ENCODE data around the gene SETD2. TPM values are rescaled to one million over a fixed set of nuclear protein-coding genes. Genes with fewer than 3 reads are reported as not detected.
"Not testable (repeated sequence)": the region's sequence is repeated elsewhere in the genome, so short reads cannot be mapped to it uniquely, and the experiment has no call there.

Gene SETD2
- total RNA-seq, 1 donor: 121 TPM

DNA sequence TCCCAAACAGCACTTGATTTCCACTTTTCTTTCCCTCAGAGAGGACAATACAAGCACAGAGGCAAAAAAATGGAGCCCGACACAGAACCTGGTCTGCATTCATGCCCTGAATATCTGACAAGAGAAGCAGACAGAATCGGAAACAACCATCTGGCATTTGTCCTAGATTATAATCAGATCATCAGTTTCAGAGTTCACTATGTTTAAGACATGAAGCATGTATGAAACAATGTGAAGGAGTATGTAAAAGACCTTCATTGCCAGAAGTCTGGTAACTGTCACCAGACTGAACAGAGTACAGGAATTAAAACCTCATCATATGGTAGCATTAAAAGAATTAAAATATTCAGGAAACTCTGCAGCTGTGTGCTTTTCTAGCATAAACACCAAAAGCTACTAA is 65.0 kb downstream of the SETD2 start:
- Histone ChIP-seq H3K4me3 (ENCODE audit: low read length) (no peak overlapping the region), H3K27me3 (ENCODE audit: insufficient read depth, low read length) (no peaks in the 10 kb centered on the region), H3K9me3 (ENCODE audit: low read depth, low read length) (no peaks in the 10 kb centered on the region), H3K4me1 (ENCODE audit: insufficient read depth, low read length) (no peaks in the 10 kb centered on the region)

DNA sequence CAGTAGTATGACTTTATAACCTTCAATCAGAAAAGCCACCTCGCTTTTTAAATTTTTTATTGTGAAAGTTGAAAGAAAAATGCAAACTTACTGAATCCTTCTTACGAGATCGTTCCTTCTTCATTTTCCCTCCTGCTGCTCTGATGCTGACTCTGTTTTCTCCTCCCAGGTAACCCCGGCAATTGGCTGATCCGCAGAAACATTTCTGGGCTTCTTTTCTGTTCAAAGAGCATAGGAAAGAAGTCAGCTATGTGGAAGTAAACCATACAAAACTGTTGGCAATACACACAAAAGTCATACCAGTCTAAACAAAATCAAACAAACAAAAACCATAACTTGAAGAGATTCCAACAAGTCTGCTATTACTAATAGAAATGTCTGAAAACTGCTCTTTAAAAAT is 66.0 kb downstream of the SETD2 start:
- Histone ChIP-seq H3K4me1 (ENCODE audit: insufficient read depth, low read length) (no peaks in the 10 kb centered on the region), H3K27me3 (ENCODE audit: insufficient read depth, low read length) (no peaks in the 10 kb centered on the region), H3K4me3 (ENCODE audit: low read length) (no peak overlapping the region), H3K9me3 (ENCODE audit: low read depth, low read length) (no peaks in the 10 kb centered on the region)

GRCh38 chr3:47096959-47097358 is 67.0 kb downstream of the SETD2 start:
- no peaks in the 10 kb centered on the region for H3K9me3 ChIP-seq (ENCODE audit: low read depth, low read length)
- H3K27me3 ChIP-seq (ENCODE audit: insufficient read depth, low read length): no peaks in the 10 kb centered on the region
- no peaks in the 10 kb centered on the region for H3K4me1 ChIP-seq (ENCODE audit: insufficient read depth, low read length)
- H3K4me3 ChIP-seq (ENCODE audit: low read length): no peak overlapping the region

GRCh38 chr3:47092090-47092489 is 71.8 kb downstream of the SETD2 start:
- Histone ChIP-seq H3K4me3 (ENCODE audit: low read length) (no peak overlapping the region), H3K27me3 (ENCODE audit: insufficient read depth, low read length) (no peaks in the 10 kb centered on the region), H3K4me1 (ENCODE audit: insufficient read depth, low read length) (no peaks in the 10 kb centered on the region), H3K9me3 (ENCODE audit: low read depth, low read length) (no peaks in the 10 kb centered on the region)

- no peak overlapping the region for H3K4me3 ChIP-seq (ENCODE audit: low read length)
- H3K9me3 ChIP-seq (ENCODE audit: low read depth, low read length): no peaks in the 10 kb centered on the region
- H3K4me1 ChIP-seq (ENCODE audit: insufficient read depth, low read length): no peaks in the 10 kb centered on the region
- H3K27me3 ChIP-seq (ENCODE audit: insufficient read depth, low read length): no peaks in the 10 kb centered on the region
Observed at GRCh38 chr3:47089630-47090029, 74.3 kb downstream of the SETD2 start.

DNA sequence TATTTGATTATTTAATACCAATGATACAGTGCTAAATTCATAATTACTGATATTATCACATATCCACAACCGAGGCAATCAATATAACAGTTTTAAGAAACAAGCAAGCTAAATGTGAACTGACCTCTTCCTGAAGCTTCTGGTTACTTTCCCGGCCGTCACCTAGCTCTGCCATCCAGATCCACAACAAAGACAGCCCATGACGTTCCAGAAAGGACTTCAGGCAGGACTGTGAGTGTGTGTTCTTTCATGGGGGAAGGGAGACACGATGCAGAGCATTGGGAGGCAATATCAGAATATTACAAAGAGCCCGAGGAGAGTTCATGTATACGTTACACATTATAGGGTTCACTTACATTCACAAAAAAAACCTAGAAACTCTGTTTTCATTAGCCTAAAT is 77.8 kb downstream of the SETD2 start:
- Histone ChIP-seq H3K9me3 (ENCODE audit: low read depth, low read length) (no peaks in the 10 kb centered on the region), H3K4me3 (ENCODE audit: low read length) (no peak overlapping the region), H3K27me3 (ENCODE audit: insufficient read depth, low read length) (no peaks in the 10 kb centered on the region), H3K4me1 (ENCODE audit: insufficient read depth, low read length) (peaks cover 20% of the 10 kb centered on the region)

DNA sequence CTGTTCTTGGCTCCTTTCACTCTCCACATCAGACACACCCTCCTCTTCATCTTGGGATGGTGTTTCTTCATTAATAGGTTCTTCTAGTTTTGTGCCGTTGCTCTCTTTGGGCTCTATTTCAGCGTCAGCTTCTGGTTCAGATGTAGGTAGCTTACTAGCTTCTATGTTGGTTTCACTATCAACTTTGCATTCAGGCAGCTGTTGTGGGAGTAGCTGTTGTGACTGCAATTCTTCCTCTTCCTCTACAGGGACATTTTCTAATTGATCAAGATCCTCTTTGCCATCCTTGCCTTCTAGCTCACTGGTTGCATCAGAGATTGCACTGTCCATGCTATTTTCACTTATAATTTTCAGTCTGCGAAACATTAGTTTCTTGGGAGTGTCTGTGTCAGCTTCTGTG is 80.1 kb downstream of the SETD2 start:
- Histone ChIP-seq H3K9me3 (ENCODE audit: low read depth, low read length) (no peaks in the 10 kb centered on the region), H3K27me3 (ENCODE audit: insufficient read depth, low read length) (no peaks in the 10 kb centered on the region), H3K4me1 (ENCODE audit: insufficient read depth, low read length) (peaks cover 20% of the 10 kb centered on the region), H3K4me3 (ENCODE audit: low read length) (no peak overlapping the region)

DNA sequence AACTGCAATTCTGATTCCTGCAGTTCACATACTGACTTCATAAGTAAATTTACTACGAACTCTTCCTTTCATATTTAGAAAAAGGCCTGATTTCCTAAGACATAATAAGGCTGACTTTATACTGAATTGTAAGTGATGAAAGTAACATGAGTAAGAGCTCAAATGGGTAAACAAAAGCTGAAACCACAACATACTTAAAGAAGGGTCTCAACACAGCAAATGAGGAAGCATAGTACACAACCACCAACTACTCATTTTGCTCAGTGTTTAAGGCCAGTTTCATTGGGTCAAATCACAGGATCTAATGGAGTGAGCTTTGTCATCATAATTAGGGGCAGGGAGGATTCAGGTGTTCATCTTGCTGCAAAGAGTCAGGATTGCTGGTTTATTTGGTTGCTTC is 81.4 kb downstream of the SETD2 start:
- H3K9me3 ChIP-seq (ENCODE audit: low read depth, low read length): no peaks in the 10 kb centered on the region
- peaks cover 20% of the 10 kb centered on the region for H3K4me1 ChIP-seq (ENCODE audit: insufficient read depth, low read length)

DNA sequence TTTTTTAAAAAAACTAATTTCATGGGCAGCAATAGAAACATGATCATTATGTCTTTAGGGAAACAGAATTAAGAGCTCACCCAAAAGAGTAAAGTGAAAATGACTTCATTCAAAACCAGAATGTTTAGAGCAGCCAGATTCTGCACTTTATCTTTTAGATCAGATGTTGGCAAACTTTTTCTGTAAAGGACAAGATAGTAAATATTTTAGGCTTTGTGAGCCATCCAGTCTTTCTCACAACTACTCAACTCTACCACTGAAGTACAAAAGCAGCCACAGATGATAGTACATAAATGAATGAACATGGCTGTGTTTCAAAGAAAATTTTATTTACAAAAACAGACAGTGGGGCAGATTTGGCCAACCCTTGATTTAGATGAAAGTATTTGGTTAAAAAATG is 84.5 kb downstream of the SETD2 start:
- no peaks in the 10 kb centered on the region for H3K9me3 ChIP-seq (ENCODE audit: low read depth, low read length)
- no peaks in the 10 kb centered on the region for H3K27me3 ChIP-seq (ENCODE audit: insufficient read depth, low read length)
- H3K4me1 ChIP-seq (ENCODE audit: insufficient read depth, low read length): peaks cover 19% of the 10 kb centered on the region
- no peak overlapping the region for H3K4me3 ChIP-seq (ENCODE audit: low read length)

More for the DNA sequence above, 81.4 kb downstream of the SETD2 start:
- H3K27me3 ChIP-seq (ENCODE audit: insufficient read depth, low read length): no peaks in the 10 kb centered on the region
- H3K4me3 ChIP-seq (ENCODE audit: low read length): no peak overlapping the region

GRCh38 chr3:47073685-47074084 is 90.2 kb downstream of the SETD2 start:
- Histone ChIP-seq H3K4me3 (ENCODE audit: low read length) (no peak overlapping the region), H3K27me3 (ENCODE audit: insufficient read depth, low read length) (no peaks in the 10 kb centered on the region), H3K9me3 (ENCODE audit: low read depth, low read length) (no peaks in the 10 kb centered on the region), H3K4me1 (ENCODE audit: insufficient read depth, low read length) (no peaks in the 10 kb centered on the region)

DNA sequence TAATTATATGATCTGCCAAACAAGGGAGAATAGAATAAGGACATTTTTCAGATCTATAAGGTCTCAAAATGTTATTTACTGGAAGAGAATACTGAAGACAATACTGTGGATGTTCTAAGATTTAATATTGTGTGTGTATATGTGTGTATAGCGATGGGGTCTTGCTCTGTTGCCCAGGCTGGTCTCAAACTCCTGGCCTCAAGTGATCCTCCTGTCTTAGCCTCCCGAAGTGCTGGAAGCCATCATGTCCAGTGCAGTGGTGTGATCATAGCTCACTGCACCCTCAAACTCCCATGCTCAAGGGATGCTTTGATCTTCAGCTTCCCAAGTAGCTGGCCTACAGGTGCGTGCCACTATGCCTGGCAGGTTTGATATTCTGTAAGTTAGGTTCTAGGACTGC is 93.1 kb downstream of the SETD2 start:
- Histone ChIP-seq H3K27me3 (ENCODE audit: insufficient read depth, low read length) (no peaks in the 10 kb centered on the region), H3K4me1 (ENCODE audit: insufficient read depth, low read length) (no peaks in the 10 kb centered on the region), H3K9me3 (ENCODE audit: low read depth, low read length) (no peaks in the 10 kb centered on the region), H3K4me3 (ENCODE audit: low read length) (no peak overlapping the region)

- H3K27me3 ChIP-seq (ENCODE audit: insufficient read depth, low read length); H3K9me3 ChIP-seq (ENCODE audit: low read depth, low read length); H3K4me1 ChIP-seq (ENCODE audit: insufficient read depth, low read length); H3K4me3 ChIP-seq (ENCODE audit: low read length): not testable (repeated sequence)
Observed at GRCh38 chr3:47066259-47066658, 97.7 kb downstream of the SETD2 start.

- Histone ChIP-seq H3K4me3 (ENCODE audit: low read length) (no peak overlapping the region), H3K27me3 (ENCODE audit: insufficient read depth, low read length) (no peaks in the 10 kb centered on the region), H3K9me3 (ENCODE audit: low read depth, low read length) (no peaks in the 10 kb centered on the region), H3K4me1 (ENCODE audit: insufficient read depth, low read length) (no peaks in the 10 kb centered on the region)
Observed at GRCh38 chr3:47065681-47066080, 98.2 kb downstream of the SETD2 start.

- Histone ChIP-seq H3K4me3 (ENCODE audit: low read length) (no peak overlapping the region), H3K9me3 (ENCODE audit: low read depth, low read length) (no peaks in the 10 kb centered on the region), H3K4me1 (ENCODE audit: insufficient read depth, low read length) (no peaks in the 10 kb centered on the region), H3K27me3 (ENCODE audit: insufficient read depth, low read length) (no peaks in the 10 kb centered on the region)
Observed at GRCh38 chr3:47065058-47065457, 98.9 kb downstream of the SETD2 start.

DNA sequence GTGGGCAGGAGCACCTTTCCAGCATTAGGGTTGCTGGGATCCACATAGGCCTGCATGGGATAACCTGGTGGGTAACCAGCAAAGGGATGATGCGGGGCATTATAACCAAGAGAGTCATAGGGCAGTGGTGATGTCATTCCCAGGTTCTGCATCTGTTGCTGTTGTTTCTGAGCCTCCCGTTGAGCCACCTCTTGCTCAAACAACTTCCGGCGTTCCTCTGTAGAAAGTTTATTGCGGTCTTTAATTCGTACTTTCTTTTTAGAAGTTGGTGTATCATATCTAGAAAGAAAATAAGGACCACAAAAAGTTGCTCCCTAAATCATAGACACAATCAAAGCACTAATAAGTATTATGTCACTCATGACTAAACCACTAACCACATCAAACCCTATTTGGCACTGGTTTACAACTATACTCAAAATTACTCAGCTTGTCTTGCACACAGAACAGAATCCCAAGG is 106.7 kb downstream of the SETD2 start:
- Histone ChIP-seq H3K4me1 (ENCODE audit: insufficient read depth, low read length) (peaks cover 7% of the 10 kb centered on the region), H3K27me3 (ENCODE audit: insufficient read depth, low read length) (no peaks in the 10 kb centered on the region), H3K4me3 (ENCODE audit: low read length) (no peak overlapping the region), H3K9me3 (ENCODE audit: low read depth, low read length) (no peaks in the 10 kb centered on the region)

DNA sequence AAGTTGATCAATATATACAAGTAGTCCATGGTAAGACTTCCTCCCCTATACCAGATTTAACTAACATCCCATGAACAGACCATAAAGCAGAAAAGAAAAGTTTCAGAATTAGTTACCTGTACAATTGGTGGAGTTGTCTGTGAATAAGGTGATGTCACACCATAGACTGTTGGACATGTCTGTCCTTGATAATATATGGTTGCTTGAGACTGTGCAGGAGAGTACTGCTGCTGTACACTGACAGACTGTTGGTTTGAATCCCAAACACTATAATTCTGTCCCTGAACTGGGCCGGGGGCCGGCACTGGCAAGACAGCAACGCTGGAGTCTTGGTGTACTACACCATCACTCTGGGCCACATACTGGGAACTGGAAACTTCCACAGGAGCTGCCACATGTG is 107.2 kb downstream of the SETD2 start:
- no peaks in the 10 kb centered on the region for H3K9me3 ChIP-seq (ENCODE audit: low read depth, low read length)
- no peak overlapping the region for H3K4me3 ChIP-seq (ENCODE audit: low read length)
- H3K4me1 ChIP-seq (ENCODE audit: insufficient read depth, low read length): peaks cover 7% of the 10 kb centered on the region
- H3K27me3 ChIP-seq (ENCODE audit: insufficient read depth, low read length): no peaks in the 10 kb centered on the region

DNA sequence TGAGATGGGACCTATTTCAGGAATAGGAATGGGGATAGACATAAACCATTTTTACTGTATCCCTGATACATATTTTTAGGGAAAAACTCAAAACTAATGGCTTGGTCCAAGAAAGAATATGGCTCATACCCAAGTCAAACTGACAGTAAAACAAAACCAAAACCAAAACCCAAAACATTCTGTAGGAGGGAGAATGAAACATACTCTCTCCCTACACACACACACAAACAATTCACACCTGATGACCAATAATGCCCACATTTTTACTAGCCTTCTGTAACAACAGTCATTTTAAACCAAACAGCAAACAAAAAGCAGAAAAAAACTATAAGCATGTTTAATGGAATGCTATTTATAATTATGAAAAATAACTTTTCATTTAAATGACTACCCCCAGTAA is 109.5 kb downstream of the SETD2 start:
- no peaks in the 10 kb centered on the region for H3K9me3 ChIP-seq (ENCODE audit: low read depth, low read length)
- H3K4me1 ChIP-seq (ENCODE audit: insufficient read depth, low read length): peaks cover 19% of the 10 kb centered on the region
- no peak overlapping the region for H3K4me3 ChIP-seq (ENCODE audit: low read length)
- no peaks in the 10 kb centered on the region for H3K27me3 ChIP-seq (ENCODE audit: insufficient read depth, low read length)
